Fibroblast of lung (primary cell): ENCODE measurements around the gene IGFBP1.
"Not testable (repeated sequence)": the region's sequence is repeated elsewhere in the genome, so short reads cannot be mapped to it uniquely, and the experiment has no call there.

Experiments used
- EZH2 ChIP-seq: IDR thresholded peaks from 2 replicates; pipeline ENCODE4 v1.5.1; 2012; ENCODE audit warnings: low read length, control low read depth, mild to moderate bottlenecking; ENCODE audit errors: missing control alignments
- TF ChIP-seq, protein P1 (sequence below), 2 donors: IDR thresholded peaks in 1 of 2; conservative IDR thresholded peaks in 1 of 2; 1 replicate in 1 of 2; 2 replicates in 1 of 2; pipeline ENCODE4 v1.5.1; 2011 to 2012; ENCODE audit warnings: low read length in 2 of 2, control low read depth in 1 of 2, inconsistent platforms in 1 of 2, low read depth in 1 of 2, mild to moderate bottlenecking in 1 of 2

DNA sequence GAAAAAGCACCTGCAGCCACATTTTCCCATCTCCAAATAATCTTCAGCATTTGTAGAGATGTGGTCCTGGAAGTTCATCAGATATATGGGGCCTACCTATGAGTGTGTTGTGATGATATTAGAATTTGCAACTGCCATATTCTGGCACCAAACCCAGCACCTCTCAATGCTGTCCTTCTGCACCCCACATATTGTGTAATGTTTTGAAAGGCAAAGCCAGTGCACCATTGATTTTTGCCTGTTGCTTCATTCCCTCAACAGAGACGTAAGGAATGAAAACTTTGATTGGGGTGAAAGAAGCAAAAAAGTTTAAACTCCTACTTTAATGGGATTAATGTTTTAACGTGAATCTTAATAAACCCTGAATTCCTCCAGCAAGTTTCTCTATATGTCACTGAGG lies 49.4 kb upstream of the IGFBP1 start:
- TF ChIP-seq, protein P1, sequence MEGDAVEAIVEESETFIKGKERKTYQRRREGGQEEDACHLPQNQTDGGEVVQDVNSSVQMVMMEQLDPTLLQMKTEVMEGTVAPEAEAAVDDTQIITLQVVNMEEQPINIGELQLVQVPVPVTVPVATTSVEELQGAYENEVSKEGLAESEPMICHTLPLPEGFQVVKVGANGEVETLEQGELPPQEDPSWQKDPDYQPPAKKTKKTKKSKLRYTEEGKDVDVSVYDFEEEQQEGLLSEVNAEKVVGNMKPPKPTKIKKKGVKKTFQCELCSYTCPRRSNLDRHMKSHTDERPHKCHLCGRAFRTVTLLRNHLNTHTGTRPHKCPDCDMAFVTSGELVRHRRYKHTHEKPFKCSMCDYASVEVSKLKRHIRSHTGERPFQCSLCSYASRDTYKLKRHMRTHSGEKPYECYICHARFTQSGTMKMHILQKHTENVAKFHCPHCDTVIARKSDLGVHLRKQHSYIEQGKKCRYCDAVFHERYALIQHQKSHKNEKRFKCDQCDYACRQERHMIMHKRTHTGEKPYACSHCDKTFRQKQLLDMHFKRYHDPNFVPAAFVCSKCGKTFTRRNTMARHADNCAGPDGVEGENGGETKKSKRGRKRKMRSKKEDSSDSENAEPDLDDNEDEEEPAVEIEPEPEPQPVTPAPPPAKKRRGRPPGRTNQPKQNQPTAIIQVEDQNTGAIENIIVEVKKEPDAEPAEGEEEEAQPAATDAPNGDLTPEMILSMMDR (conservative IDR thresholded peaks at IDR 0.05 in 1 of 2, IDR thresholded peaks at IDR 0.05 in 1 of 2; ENCODE audit: low read depth in 1 of 2, low read length in 2 of 2) = not testable (repeated sequence)
- TF ChIP-seq EZH2 = not testable (repeated sequence)
